Uterus (tissue), 4 donors: Measurements from ENCODE around the gene ZC3H11A. TPM values are rescaled to one million over a fixed set of nuclear protein-coding genes. Genes with fewer than 3 reads are reported as not detected.

Source experiments
- DNase-seq, 2 donors: peaks; one replicate each; pipeline ENCODE4 v3.0.0-alpha.2; 2019 to 2020
- H3K27ac ChIP-seq, 2 donors: fragments of 200-600 bp; sonication (generic); 1 replicate in 1 of 2; 2 replicates in 1 of 2; pipeline ENCODE4 v1.5.1; 2016 to 2018
- H3K27me3 ChIP-seq, 2 donors: fragments of 200-600 bp; sonication (generic); one replicate each; pipeline ENCODE4 v1.5.1; 2018 to 2019; ENCODE audit warnings: control low read depth in 1 of 2
- H3K36me3 ChIP-seq, 2 donors: fragments of 200-600 bp; sonication (generic); one replicate each; pipeline ENCODE4 v1.5.1; 2019; ENCODE audit warnings: control low read depth in 1 of 2
- H3K4me1 ChIP-seq, 2 donors: fragments of 200-600 bp; sonication (generic); one replicate each; pipeline ENCODE4 v1.5.1; 2018 to 2019; ENCODE audit warnings: control low read depth in 1 of 2
- H3K4me3 ChIP-seq, 2 donors: fragments of 200-600 bp; sonication (generic); 1 replicate in 1 of 2; 2 replicates in 1 of 2; pipeline ENCODE4 v1.5.1; 2018 to 2019; ENCODE audit warnings: mild to moderate bottlenecking in 1 of 2
- H3K9me3 ChIP-seq, 2 donors: fragments of 200-600 bp; sonication (generic); one replicate each; pipeline ENCODE4 v1.5.1; 2019; ENCODE audit warnings: control low read depth in 1 of 2
- POLR2A ChIP-seq, 2 donors: fragments of 450-650 bp; IDR thresholded peaks; one replicate each; pipeline ENCODE4 v1.6.1; 2016; ENCODE audit warnings: antibody characterized with exemption in 2 of 2, mild to moderate bottlenecking in 1 of 2, moderate library complexity in 1 of 2
- intact Hi-C: fragments of 100-400 bp; cut with DNase I; formaldehyde crosslinking; loops from one replicate; pipeline ENCODE4 v1.15.1; 2023; ENCODE audit warnings: low total_unique reads
- total RNA-seq, 4 donors: library from RNA; depleted of rRNA in 3 of 4; stranded (reverse); fragments of >200 nt in 3 of 4; gene quantifications; one replicate each; pipeline versions ENCODE4 v1.1.0 to v1.2.4, GENCODE V29; 2014 to 2023
- TF ChIP-seq, protein P1 (sequence below), 4 experiments: fragments of 200-600 bp in 2 of 4; fragments of 450-650 bp in 2 of 4; sonication (generic) in 2 of 4; IDR thresholded peaks; one replicate each; pipeline ENCODE4 v1.5.1; 2016 to 2019; ENCODE audit warnings: antibody characterized with exemption in 4 of 4, mild to moderate bottlenecking in 2 of 4, moderate library complexity in 1 of 4
- donor health status: DM: yes; HTN: yes; CAD: no.

Gene ZC3H11A
- total RNA-seq, 4 donors from 2014 or later: 60.9 to 179 (median 87.1) TPM

DNA sequence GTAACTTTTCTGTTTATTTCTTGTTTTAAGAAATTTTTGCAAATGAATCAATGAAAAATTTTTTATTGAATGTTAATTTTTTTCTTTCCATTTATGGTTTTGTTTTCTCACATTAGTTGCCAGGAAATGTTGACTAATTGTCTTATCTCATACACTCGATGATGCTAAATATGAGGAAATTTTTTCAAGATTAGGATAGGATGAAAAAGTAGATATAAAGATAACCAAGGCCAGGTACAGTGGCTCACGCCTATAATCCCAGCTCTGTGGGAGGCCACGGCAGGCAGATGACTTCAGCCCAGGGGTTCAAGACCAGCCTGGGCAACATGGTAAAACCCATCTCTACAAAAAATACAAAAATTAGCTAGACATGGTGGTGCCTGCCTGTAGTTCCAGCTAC, 17.8 kb upstream of the ZC3H11A start:
- Histone ChIP-seq H3K36me3 (no peaks in the 10 kb centered on the region), H3K9me3 (no peaks in the 10 kb centered on the region), H3K4me3 (no peak overlapping the region), H3K27me3 (no peaks in the 10 kb centered on the region), H3K27ac (no peak overlapping the region), H3K4me1 (no peaks in the 10 kb centered on the region)
- DNase-seq: no peak
- intact Hi-C loops: no loop called here
- TF ChIP-seq, protein P1, sequence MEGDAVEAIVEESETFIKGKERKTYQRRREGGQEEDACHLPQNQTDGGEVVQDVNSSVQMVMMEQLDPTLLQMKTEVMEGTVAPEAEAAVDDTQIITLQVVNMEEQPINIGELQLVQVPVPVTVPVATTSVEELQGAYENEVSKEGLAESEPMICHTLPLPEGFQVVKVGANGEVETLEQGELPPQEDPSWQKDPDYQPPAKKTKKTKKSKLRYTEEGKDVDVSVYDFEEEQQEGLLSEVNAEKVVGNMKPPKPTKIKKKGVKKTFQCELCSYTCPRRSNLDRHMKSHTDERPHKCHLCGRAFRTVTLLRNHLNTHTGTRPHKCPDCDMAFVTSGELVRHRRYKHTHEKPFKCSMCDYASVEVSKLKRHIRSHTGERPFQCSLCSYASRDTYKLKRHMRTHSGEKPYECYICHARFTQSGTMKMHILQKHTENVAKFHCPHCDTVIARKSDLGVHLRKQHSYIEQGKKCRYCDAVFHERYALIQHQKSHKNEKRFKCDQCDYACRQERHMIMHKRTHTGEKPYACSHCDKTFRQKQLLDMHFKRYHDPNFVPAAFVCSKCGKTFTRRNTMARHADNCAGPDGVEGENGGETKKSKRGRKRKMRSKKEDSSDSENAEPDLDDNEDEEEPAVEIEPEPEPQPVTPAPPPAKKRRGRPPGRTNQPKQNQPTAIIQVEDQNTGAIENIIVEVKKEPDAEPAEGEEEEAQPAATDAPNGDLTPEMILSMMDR (IDR thresholded peaks at IDR 0.05): no peak
- TF ChIP-seq POLR2A (IDR thresholded peaks at IDR 0.05): no peak

DNA sequence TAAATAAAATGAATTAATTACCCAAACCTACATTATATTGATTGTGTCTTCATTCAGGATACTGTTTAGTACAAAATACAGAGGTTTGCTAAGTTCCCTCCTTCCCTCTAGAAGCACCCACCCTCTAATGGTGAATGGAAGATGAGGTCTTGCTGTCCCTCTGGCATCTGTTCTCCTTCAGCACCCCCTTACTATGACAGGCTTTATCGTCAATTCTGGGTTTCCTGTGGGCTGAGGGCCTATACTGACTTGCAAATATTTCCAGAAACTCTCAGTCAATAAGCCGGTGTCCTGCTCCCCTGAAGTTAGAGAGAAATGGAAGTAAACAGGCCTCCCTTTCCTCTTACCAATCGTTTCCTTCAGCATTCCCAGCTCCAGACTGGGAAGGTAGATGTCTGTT, 17.3 kb upstream of the ZC3H11A start:
- Histone ChIP-seq H3K36me3 (no peaks in the 10 kb centered on the region), H3K27ac (no peak overlapping the region), H3K4me3 (no peak overlapping the region), H3K4me1 (no peaks in the 10 kb centered on the region), H3K27me3 (no peaks in the 10 kb centered on the region), H3K9me3 (no peaks in the 10 kb centered on the region)
- DNase-seq: no peak
- TF ChIP-seq, protein P1 (IDR thresholded peaks at IDR 0.05): no peak
- TF ChIP-seq POLR2A (IDR thresholded peaks at IDR 0.05): no peak
- intact Hi-C loops: no loop called here

DNA sequence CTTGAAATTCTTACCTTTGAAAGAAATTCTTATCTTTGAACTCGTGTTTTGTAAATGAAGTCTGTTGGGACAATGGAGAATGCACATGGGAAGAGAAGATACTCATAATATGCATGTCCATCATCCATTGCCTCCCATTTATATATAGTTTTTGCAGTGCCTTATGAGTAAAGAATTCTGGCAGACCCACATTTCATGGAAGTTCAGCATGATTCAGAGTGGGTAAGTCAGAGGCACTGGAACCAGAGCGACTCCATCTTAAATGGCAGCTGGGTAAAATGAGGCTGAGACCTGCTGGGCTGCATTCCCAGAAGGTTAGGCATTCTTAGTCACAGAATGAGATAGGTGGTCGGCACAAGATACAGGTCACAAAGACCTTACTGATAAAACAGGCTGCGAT, 16.6 kb upstream of the ZC3H11A start:
- H3K27me3 ChIP-seq: no peaks in the 10 kb centered on the region
- no peak overlapping the region for H3K4me3 ChIP-seq
- intact Hi-C loops: no loop called here
- no peaks in the 10 kb centered on the region for H3K9me3 ChIP-seq
- no peak overlapping the region for H3K27ac ChIP-seq
- H3K4me1 ChIP-seq: no peaks in the 10 kb centered on the region
- DNase-seq: no peak
- no peaks in the 10 kb centered on the region for H3K36me3 ChIP-seq
- TF ChIP-seq, protein P1 (IDR thresholded peaks at IDR 0.05): no peak
- TF ChIP-seq POLR2A (IDR thresholded peaks at IDR 0.05): no peak

DNA sequence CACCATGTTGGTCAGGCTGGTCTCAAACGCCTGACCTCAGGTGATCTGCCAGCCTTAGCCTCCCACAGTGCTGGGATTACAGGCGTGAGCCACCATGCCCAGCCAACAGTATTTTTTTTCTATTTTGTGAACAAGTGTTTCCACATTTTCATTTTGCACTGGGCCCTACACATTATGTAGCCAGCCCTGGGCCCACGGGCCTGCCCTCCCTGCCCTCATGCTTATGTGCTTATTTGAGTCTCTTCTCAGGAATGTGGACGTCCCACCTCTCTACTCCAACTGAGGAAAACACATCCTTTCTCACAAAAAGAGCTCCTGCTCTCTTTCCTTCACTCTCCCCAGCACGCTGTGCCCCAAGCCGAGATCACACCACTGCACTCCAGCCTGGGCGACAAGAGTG, 13.5 kb upstream of the ZC3H11A start:
- Histone ChIP-seq H3K27me3 (no peaks in the 10 kb centered on the region), H3K4me3 (no peak overlapping the region), H3K27ac (no peak overlapping the region), H3K4me1 (no peaks in the 10 kb centered on the region), H3K36me3 (no peaks in the 10 kb centered on the region), H3K9me3 (no peaks in the 10 kb centered on the region)
- TF ChIP-seq, protein P1 (IDR thresholded peaks at IDR 0.05): no peak
- no peak for TF ChIP-seq POLR2A (IDR thresholded peaks at IDR 0.05)
- DNase-seq: no peak
- intact Hi-C loops: no loop called here

DNA sequence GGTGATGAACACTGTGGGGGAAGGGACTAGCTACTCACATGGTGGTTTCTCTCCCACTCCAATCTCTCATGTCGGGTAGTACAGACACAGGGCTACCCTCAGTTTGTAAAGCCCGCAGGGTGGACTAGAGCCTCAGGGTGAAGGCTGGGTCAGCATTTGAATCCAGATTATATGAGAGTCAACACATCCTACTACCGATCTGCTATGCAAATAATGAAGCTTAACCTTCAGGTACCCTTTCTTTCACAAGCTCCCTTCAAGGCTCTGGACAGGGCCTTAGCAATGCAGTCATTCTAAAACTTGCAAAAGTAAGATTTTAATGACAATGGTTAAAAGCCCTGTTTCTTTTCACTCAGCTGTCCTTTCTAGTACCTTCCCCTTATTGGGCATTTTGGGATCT, 5.5 kb upstream of the ZC3H11A start:
- no peaks in the 10 kb centered on the region for H3K4me1 ChIP-seq
- H3K36me3 ChIP-seq: no peaks in the 10 kb centered on the region
- H3K9me3 ChIP-seq: no peaks in the 10 kb centered on the region
- H3K27me3 ChIP-seq: no peaks in the 10 kb centered on the region
- no peak for DNase-seq
- TF ChIP-seq, protein P1 (IDR thresholded peaks at IDR 0.05): no peak
- no peak for TF ChIP-seq POLR2A (IDR thresholded peaks at IDR 0.05)
- intact Hi-C loops: no loop called here
- H3K27ac ChIP-seq: no peak overlapping the region
- no peak overlapping the region for H3K4me3 ChIP-seq
